ENCODE measurements around the gene WFDC13.

- TF ChIP-seq CTCF (IDR thresholded peaks at IDR 0.05) = no peak
- TF ChIP-seq POLR2A (IDR thresholded peaks at IDR 0.05) = no peak
Observed at GRCh38 chr20:45732199-45732598, 30.4 kb downstream of the WFDC13 start.

Measured in right lobe of liver (tissue), 4 donors.